ENCODE data around the gene KRT17.

Gene KRT17

GRCh38 chr17:41659427-41660212 is 35.2 kb upstream of the KRT17 start:
- Histone ChIP-seq H3K27me3 (ENCODE audit: insufficient read depth, low read length) (peaks cover 8% of the 10 kb centered on the region; the same call in 1 of the 2 replicates), H3K4me1 (ENCODE audit: insufficient read depth, low read length) (no peaks in the 10 kb centered on the region; the same call in 1 of the 2 replicates), H3K9me3 (ENCODE audit: insufficient read depth, low read depth, low read length) (no peaks in the 10 kb centered on the region)

DNA sequence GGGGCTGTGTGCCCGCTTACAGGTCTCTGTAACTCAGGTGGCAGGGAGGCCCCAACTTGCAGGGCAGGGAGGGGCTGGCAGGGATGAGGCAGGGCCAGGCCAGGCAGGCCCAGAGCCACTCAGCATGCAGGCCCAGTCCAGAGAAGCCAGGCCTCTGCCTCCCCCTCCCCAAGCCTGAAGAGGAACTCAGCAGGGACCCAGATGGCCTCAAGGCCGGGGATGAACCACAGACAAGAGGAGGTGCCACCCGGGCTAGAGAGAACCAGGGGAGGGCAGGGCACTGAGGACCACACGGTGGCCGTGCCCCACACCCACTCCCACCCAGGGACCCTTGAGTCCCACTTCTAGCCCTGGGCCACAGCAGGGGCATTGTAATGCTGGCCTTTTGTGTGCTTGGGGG is 34.5 kb upstream of the KRT17 start:
- no peak overlapping the region for H3K27ac ChIP-seq (ENCODE audit: low read length)
- H3K9ac ChIP-seq (ENCODE audit: low read depth, low read length): no peak overlapping the region

More at GRCh38 chr17:41659427-41660212, 35.2 kb upstream of the KRT17 start:
- H3K4me3 ChIP-seq (ENCODE audit: low read length): no peak overlapping the region
- H3K9ac ChIP-seq (ENCODE audit: low read depth, low read length): no peak overlapping the region
- no peaks in the 10 kb centered on the region for H3K36me3 ChIP-seq (ENCODE audit: insufficient read depth, low read depth, low read length)
- H3K27ac ChIP-seq (ENCODE audit: low read length): no peak overlapping the region

GRCh38 chr17:41657936-41658335 is 33.6 kb upstream of the KRT17 start:
- Histone ChIP-seq H3K27ac (ENCODE audit: low read length) (no peak overlapping the region), H3K9me3 (ENCODE audit: insufficient read depth, low read depth, low read length) (no peaks in the 10 kb centered on the region), H3K4me1 (ENCODE audit: insufficient read depth, low read length) (no peaks in the 10 kb centered on the region; the same call in 1 of the 2 replicates), H3K27me3 (ENCODE audit: insufficient read depth, low read length) (no peaks in the 10 kb centered on the region), H3K36me3 (ENCODE audit: insufficient read depth, low read depth, low read length) (no peaks in the 10 kb centered on the region), H3K4me3 (ENCODE audit: low read length) (no peak overlapping the region), H3K9ac (ENCODE audit: low read depth, low read length) (no peak overlapping the region)

More for the DNA sequence above, 34.5 kb upstream of the KRT17 start:
- Histone ChIP-seq H3K27me3 (ENCODE audit: insufficient read depth, low read length) (peaks cover 7% of the 10 kb centered on the region; the same call in 1 of the 2 replicates), H3K9me3 (ENCODE audit: insufficient read depth, low read depth, low read length) (no peaks in the 10 kb centered on the region), H3K4me3 (ENCODE audit: low read length) (no peak overlapping the region), H3K36me3 (ENCODE audit: insufficient read depth, low read depth, low read length) (no peaks in the 10 kb centered on the region), H3K4me1 (ENCODE audit: insufficient read depth, low read length) (no peaks in the 10 kb centered on the region; the same call in 1 of the 2 replicates)

- no peaks in the 10 kb centered on the region for H3K36me3 ChIP-seq (ENCODE audit: insufficient read depth, low read depth, low read length)
- no peak overlapping the region for H3K4me3 ChIP-seq (ENCODE audit: low read length)
- H3K27me3 ChIP-seq (ENCODE audit: insufficient read depth, low read length): no peaks in the 10 kb centered on the region
- H3K4me1 ChIP-seq (ENCODE audit: insufficient read depth, low read length): no peaks in the 10 kb centered on the region; the same call in 1 of the 2 replicates
- no peak overlapping the region for H3K9ac ChIP-seq (ENCODE audit: low read depth, low read length)
- H3K9me3 ChIP-seq (ENCODE audit: insufficient read depth, low read depth, low read length): no peaks in the 10 kb centered on the region
- H3K27ac ChIP-seq (ENCODE audit: low read length): no peak overlapping the region
Measured at GRCh38 chr17:41657176-41657754, 32.9 kb upstream of the KRT17 start.

DNA sequence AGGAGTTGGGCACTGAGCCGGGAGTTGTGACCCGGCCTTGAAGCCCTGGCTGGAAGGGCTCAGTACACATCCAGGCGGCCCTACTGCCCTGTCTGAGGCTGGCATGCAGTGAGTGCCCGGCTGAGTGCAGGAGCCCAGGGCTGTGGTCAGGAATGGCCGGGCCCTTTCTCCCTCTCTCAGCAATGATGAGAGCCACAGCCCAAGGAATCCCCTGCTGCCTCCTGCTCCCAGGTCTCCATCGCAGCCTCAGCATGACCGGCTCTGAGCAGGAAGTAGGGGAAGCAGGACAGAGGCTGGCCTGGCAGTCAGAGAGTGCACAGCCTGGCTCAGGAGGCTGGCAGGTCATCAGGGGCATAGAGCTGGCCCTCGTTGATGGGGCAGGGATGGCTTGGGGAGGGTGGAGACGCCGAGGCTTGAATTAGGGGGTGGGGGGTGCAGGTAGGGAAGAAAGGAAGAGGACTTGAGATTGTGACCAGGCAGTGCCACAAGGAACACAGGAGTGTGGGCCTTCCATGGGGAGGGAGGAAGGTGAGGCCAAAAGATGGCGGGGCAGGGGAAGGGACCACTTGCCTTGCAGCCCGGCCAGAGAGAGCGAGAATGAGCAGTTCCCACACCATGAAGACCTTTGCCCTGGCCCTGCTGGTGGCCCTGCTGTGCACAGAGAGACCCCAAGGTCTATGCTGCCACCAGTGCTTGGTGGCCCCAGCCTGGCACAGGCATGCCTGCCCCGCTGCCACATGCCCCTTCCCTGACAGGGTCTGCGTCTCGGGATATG is 32.1 kb upstream of the KRT17 start:
- H3K27ac ChIP-seq (ENCODE audit: low read length): no peak overlapping the region
- no peaks in the 10 kb centered on the region for H3K36me3 ChIP-seq (ENCODE audit: insufficient read depth, low read depth, low read length)
- H3K4me1 ChIP-seq (ENCODE audit: insufficient read depth, low read length): no peaks in the 10 kb centered on the region; the same call in 1 of the 2 replicates
- H3K27me3 ChIP-seq (ENCODE audit: insufficient read depth, low read length): no peaks in the 10 kb centered on the region
- no peaks in the 10 kb centered on the region for H3K9me3 ChIP-seq (ENCODE audit: insufficient read depth, low read depth, low read length)
- no peak overlapping the region for H3K9ac ChIP-seq (ENCODE audit: low read depth, low read length)
- no peak overlapping the region for H3K4me3 ChIP-seq (ENCODE audit: low read length)

GRCh38 chr17:41655611-41656111 is 31.3 kb upstream of the KRT17 start:
- Histone ChIP-seq H3K27me3 (ENCODE audit: insufficient read depth, low read length) (no peaks in the 10 kb centered on the region), H3K4me3 (ENCODE audit: low read length) (no peak overlapping the region), H3K36me3 (ENCODE audit: insufficient read depth, low read depth, low read length) (no peaks in the 10 kb centered on the region), H3K9ac (ENCODE audit: low read depth, low read length) (no peak overlapping the region), H3K9me3 (ENCODE audit: insufficient read depth, low read depth, low read length) (no peaks in the 10 kb centered on the region), H3K4me1 (ENCODE audit: insufficient read depth, low read length) (no peaks in the 10 kb centered on the region; the same call in 1 of the 2 replicates), H3K27ac (ENCODE audit: low read length) (no peak overlapping the region)

- no peak overlapping the region for H3K4me3 ChIP-seq (ENCODE audit: low read length)
- no peaks in the 10 kb centered on the region; the same call in 1 of the 2 replicates for H3K4me1 ChIP-seq (ENCODE audit: insufficient read depth, low read length)
- H3K27ac ChIP-seq (ENCODE audit: low read length): no peak overlapping the region
- no peaks in the 10 kb centered on the region for H3K9me3 ChIP-seq (ENCODE audit: insufficient read depth, low read depth, low read length)
- no peaks in the 10 kb centered on the region for H3K27me3 ChIP-seq (ENCODE audit: insufficient read depth, low read length)
- no peaks in the 10 kb centered on the region for H3K36me3 ChIP-seq (ENCODE audit: insufficient read depth, low read depth, low read length)
- H3K9ac ChIP-seq (ENCODE audit: low read depth, low read length): no peak overlapping the region
Measured at GRCh38 chr17:41654678-41655607, 30.6 kb upstream of the KRT17 start.

DNA sequence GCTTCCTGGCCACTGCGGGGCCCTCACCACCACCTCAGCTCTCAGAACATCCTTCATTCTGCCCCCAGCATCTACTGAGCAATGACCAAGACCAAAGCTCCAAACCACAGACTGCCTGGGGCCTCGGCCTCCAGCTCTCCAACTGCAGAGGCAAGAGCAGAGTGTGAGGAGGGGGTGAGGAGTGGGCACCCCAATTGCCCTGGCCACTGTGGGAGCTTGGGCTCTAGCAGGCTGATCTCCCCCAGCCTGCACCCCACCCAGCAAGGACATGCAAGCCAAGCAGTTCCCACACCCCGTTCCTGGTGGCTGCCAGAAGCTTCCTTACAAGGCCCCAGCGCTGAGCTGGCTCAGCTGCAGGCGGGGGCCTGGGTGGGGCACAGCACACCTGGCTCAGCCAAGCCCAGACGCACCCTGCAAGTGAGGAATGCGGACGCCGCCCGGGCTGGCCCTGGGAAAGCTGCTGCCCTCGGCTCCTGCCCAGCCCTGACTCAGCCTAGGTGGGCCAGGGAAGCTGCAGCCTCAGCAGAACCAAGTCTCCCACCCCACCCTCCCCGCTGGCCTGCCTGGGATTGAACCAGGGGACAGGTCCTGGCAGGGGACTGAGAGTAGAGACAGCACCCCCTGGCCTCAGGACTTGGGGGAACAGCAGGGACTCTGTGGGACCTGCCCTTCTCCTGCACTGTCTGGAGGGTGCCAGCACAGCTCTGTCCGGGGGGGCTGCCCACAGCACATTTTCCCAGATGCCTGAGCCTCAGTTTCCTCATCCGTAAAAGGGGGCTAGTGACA is 29.7 kb upstream of the KRT17 start:
- Histone ChIP-seq H3K9me3 (ENCODE audit: insufficient read depth, low read depth, low read length) (no peaks in the 10 kb centered on the region), H3K36me3 (ENCODE audit: insufficient read depth, low read depth, low read length) (no peaks in the 10 kb centered on the region), H3K4me1 (ENCODE audit: insufficient read depth, low read length) (no peaks in the 10 kb centered on the region; the same call in 1 of the 2 replicates), H3K9ac (ENCODE audit: low read depth, low read length) (no peak overlapping the region), H3K4me3 (ENCODE audit: low read length) (no peak overlapping the region), H3K27ac (ENCODE audit: low read length) (no peak overlapping the region), H3K27me3 (ENCODE audit: insufficient read depth, low read length) (no peaks in the 10 kb centered on the region)

GRCh38 chr17:41653421-41653820 is 29.0 kb upstream of the KRT17 start:
- no peaks in the 10 kb centered on the region; the same call in 1 of the 2 replicates for H3K4me1 ChIP-seq (ENCODE audit: insufficient read depth, low read length)
- H3K4me3 ChIP-seq (ENCODE audit: low read length): no peak overlapping the region
- H3K36me3 ChIP-seq (ENCODE audit: insufficient read depth, low read depth, low read length): no peaks in the 10 kb centered on the region
- H3K9ac ChIP-seq (ENCODE audit: low read depth, low read length): no peak overlapping the region
- no peak overlapping the region for H3K27ac ChIP-seq (ENCODE audit: low read length)
- no peaks in the 10 kb centered on the region for H3K27me3 ChIP-seq (ENCODE audit: insufficient read depth, low read length)
- H3K9me3 ChIP-seq (ENCODE audit: insufficient read depth, low read depth, low read length): no peaks in the 10 kb centered on the region

- H3K9me3 ChIP-seq (ENCODE audit: insufficient read depth, low read depth, low read length): no peaks in the 10 kb centered on the region
- no peaks in the 10 kb centered on the region for H3K36me3 ChIP-seq (ENCODE audit: insufficient read depth, low read depth, low read length)
- H3K27ac ChIP-seq (ENCODE audit: low read length): no peak overlapping the region
- H3K4me1 ChIP-seq (ENCODE audit: insufficient read depth, low read length): no peaks in the 10 kb centered on the region; the same call in 1 of the 2 replicates
- H3K27me3 ChIP-seq (ENCODE audit: insufficient read depth, low read length): no peaks in the 10 kb centered on the region
- no peak overlapping the region for H3K9ac ChIP-seq (ENCODE audit: low read depth, low read length)
- H3K4me3 ChIP-seq (ENCODE audit: low read length): no peak overlapping the region
Measured at GRCh38 chr17:41652461-41652970, 28.1 kb upstream of the KRT17 start.
